Lung (tissue), 12 donors: ENCODE data around the gene SPATS2L. TPM values are rescaled to one million over a fixed set of nuclear protein-coding genes. Genes with fewer than 3 reads are reported as not detected.

Source experiments
- ATAC-seq: fragments of 200-7000 bp; cut with Tn5 transposase; one replicate; pipeline ENCODE4 v1.9.1; 2020; ENCODE audit warnings: moderate number of reproducible peaks; ENCODE audit not compliant: insufficient read depth, low FRiP score
- DNase-seq, 3 donors: peaks; one replicate each; pipeline ENCODE4 v3.0.0-alpha.2; 2013 to 2017
- H3K27ac ChIP-seq, 2 donors: one replicate each; pipeline ENCODE4 v1.5.1; 2013; ENCODE audit warnings: mild to moderate bottlenecking in 2 of 2, moderate library complexity in 2 of 2, control low read depth in 1 of 2, inconsistent platforms in 1 of 2, low read depth in 1 of 2, low read length in 1 of 2
- H3K27me3 ChIP-seq, 3 donors: one replicate each; pipeline ENCODE4 v1.5.1; 2013; ENCODE audit warnings: low read length in 2 of 3; ENCODE audit not compliant: control insufficient read depth in 3 of 3, insufficient read depth in 3 of 3
- H3K36me3 ChIP-seq, 4 donors: one replicate each; pipeline ENCODE4 v1.5.1; 2013; ENCODE audit warnings: low read length in 4 of 4, mild to moderate bottlenecking in 1 of 4, moderate library complexity in 1 of 4; ENCODE audit not compliant: control insufficient read depth in 4 of 4, insufficient read depth in 4 of 4
- H3K4me1 ChIP-seq, 5 donors: one replicate each; pipeline ENCODE4 v1.5.1; 2013; ENCODE audit warnings: low read length in 5 of 5, mild to moderate bottlenecking in 2 of 5, moderate library complexity in 1 of 5; ENCODE audit not compliant: control insufficient read depth in 5 of 5, insufficient read depth in 5 of 5
- H3K4me3 ChIP-seq: one replicate; pipeline ENCODE4 v1.5.1; 2013; ENCODE audit warnings: mild to moderate bottlenecking, control low read depth, moderate library complexity
- H3K9ac ChIP-seq, 2 donors: one replicate each; pipeline ENCODE4 v1.5.1; 2013; ENCODE audit warnings: low read length in 2 of 2, control low read depth in 1 of 2; ENCODE audit not compliant: insufficient read depth in 1 of 2
- H3K9me3 ChIP-seq, 4 donors: one replicate each; pipeline ENCODE4 v1.5.1; 2013; ENCODE audit warnings: low read length in 3 of 4, mild to moderate bottlenecking in 1 of 4, moderate library complexity in 1 of 4; ENCODE audit not compliant: control insufficient read depth in 4 of 4, insufficient read depth in 3 of 4
- CTCF ChIP-seq: IDR thresholded peaks from 2 replicates; pipeline ENCODE4 v1.5.1; 2012; ENCODE audit warnings: mild to moderate bottlenecking; ENCODE audit errors: control extremely low read depth, extremely low read depth
- WGBS, 2 donors: extraction: QIAGEN DNeasy Blood & Tissue Kit; methylation state at CpG; one replicate each; pipeline ENCODE4 v1.1.7; 2013; 5-methylcytosine and 5-hydroxymethylcytosine counted together
- polyA plus RNA-seq, 2 donors: library from polyadenylated mRNA; stranded (reverse); fragments of 200-250 nt; gene quantifications; one replicate each; pipeline ENCODE4 v1.2.1, GENCODE V29; 2013
- total RNA-seq, 2 donors: library from RNA; depleted of rRNA in 1 of 2; stranded (reverse); fragments of >200 nt in 1 of 2; gene quantifications; one replicate each; pipeline ENCODE4 v1.2.1, GENCODE V29; 2014 to 2021
- donor health status: control.
- donor health status: control.
- donor health status: Bipolar disorder and iron deficiency.
- donor health status: healthy.
- donor health status: DM: yes; HTN: yes; CAD: no.

The SPATS2L gene
- total and polyA plus RNA-seq, 4 donors = 30.5 to 96.8 (median 57.2) TPM

- no peak for DNase-seq
- Histone ChIP-seq H3K9me3 (no peaks in the 10 kb centered on the region), H3K9ac (no peak overlapping the region), H3K27ac (no peak overlapping the region), H3K36me3 (peaks cover 0 to 13% (median 5%) of the 10 kb centered on the region in 4 donors), H3K4me3 (no peak overlapping the region), H3K4me1 (peaks cover 0 to 3% (median 0%) of the 10 kb centered on the region in 5 donors), H3K27me3 (no peaks in the 10 kb centered on the region)
- TF ChIP-seq CTCF = no peak
- 96 to 99% methylated on average over 5 of the region's 5 CpGs for WGBS, 2 donors
- ATAC-seq = no peak
These were observed 107.9 kb downstream of the SPATS2L start for GRCh38 chr2:200414367-200414766.

GRCh38 chr2:200415455-200415854, 109.0 kb downstream of the SPATS2L start:
- Histone ChIP-seq H3K27ac (no peak overlapping the region), H3K9me3 (no peaks in the 10 kb centered on the region), H3K9ac (no peak overlapping the region), H3K4me3 (no peak overlapping the region), H3K27me3 (no peaks in the 10 kb centered on the region), H3K4me1 (peaks cover 0 to 3% (median 0%) of the 10 kb centered on the region in 5 donors), H3K36me3 (peaks cover 0 to 18% (median 9%) of the 10 kb centered on the region in 4 donors)
- ATAC-seq (no peak), DNase-seq (no peak)
- 97 to 98% methylated on average over 2 of the region's 2 CpGs for WGBS, 2 donors
- TF ChIP-seq CTCF = no peak

- TF ChIP-seq CTCF = no peak
- Histone ChIP-seq H3K9me3 (no peaks in the 10 kb centered on the region), H3K9ac (no peak overlapping the region), H3K27me3 (no peaks in the 10 kb centered on the region), H3K4me1 (peaks cover 0 to 3% (median 0%) of the 10 kb centered on the region in 5 donors), H3K36me3 (peaks cover 0 to 26% (median 11%) of the 10 kb centered on the region in 4 donors), H3K4me3 (no peak overlapping the region), H3K27ac (no peak overlapping the region)
- ATAC-seq (no peak), DNase-seq (no peak)
- WGBS, 2 donors = 92 to 96% methylated on average over 8 of the region's 8 CpGs
These were observed 110.4 kb downstream of the SPATS2L start for GRCh38 chr2:200416878-200417277.

GRCh38 chr2:200417366-200417765, 110.9 kb downstream of the SPATS2L start:
- no peak overlapping the region for H3K27ac ChIP-seq
- peaks cover 0 to 3% (median 0%) of the 10 kb centered on the region in 5 donors for H3K4me1 ChIP-seq
- no peak for DNase-seq
- ATAC-seq = no peak
- no peaks in the 10 kb centered on the region for H3K9me3 ChIP-seq
- H3K27me3 ChIP-seq = no peaks in the 10 kb centered on the region
- H3K4me3 ChIP-seq = no peak overlapping the region
- TF ChIP-seq CTCF = no peak
- no peak overlapping the region for H3K9ac ChIP-seq
- peaks cover 5 to 26% (median 13%) of the 10 kb centered on the region in 4 donors for H3K36me3 ChIP-seq
